NCI-H69 (cell line): ENCODE results near the gene GATA6.

Experiments used
- DNase-seq: peaks from one replicate; lab custom pipeline; 2025; lab: John Stamatoyannopoulos, UW

GATA6 gene

DNA sequence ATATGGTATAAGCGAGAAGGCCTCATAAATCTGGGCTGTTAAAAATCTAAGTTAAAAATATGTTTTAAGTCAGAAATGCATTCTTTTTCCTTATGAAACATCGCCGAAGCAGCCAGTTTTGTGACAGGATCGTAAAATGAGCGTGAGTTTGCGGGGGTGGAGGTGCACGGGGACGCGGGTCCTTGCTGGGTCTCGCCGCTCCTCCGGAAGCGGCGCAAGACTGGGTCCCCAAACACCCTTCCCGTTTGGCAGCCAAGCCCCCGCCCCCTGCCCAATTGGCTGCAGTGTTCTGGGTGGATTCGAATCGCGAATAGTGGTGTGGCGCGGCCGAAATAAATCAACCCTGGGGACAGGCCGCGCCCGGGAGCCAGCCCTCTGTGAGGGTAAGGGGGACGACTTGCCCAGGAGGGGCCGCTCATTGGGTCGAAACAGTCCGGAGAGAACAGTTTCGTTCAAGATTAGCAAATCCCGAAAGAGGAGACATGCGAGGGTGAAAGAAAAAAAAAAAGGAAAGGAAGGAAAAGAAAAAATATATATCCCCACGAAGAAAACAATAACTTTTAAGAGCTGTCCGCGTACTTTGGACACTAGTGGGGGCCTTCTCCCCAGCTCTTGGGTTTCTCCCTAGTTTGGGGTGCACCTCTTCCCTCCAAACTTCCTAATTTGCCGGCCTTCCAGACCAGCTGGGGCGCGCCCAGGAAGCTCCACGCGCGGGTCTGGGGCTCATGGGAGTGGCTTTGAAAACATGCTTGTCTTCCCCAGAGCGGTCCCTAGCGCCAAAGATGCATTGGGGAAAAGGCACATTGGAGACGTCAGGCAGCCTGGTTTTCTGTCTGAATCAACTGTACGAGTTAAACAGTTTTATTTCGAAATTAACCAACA is 3.1 kb upstream of the GATA6 start:
- DNase-seq: no peak

DNA sequence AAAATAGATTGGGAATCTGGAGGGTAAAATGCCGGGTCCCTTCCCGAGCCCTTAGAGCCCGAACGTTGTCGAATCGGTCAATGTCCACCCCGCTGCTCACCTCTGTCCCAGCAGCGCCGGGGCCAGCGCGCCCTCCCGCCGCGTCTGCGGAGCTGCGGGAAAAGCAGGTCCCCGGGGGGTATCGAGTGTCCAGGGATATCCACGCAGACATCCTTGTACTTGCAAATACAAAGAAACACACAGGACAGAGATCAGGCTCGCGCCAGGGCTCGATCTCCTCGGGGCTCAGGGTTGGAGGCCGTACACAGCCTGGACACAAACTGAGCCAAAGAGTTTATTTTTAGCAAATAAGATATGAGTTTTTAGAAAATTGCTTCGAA is 2.3 kb upstream of the GATA6 start:
- DNase-seq: no peak

DNA sequence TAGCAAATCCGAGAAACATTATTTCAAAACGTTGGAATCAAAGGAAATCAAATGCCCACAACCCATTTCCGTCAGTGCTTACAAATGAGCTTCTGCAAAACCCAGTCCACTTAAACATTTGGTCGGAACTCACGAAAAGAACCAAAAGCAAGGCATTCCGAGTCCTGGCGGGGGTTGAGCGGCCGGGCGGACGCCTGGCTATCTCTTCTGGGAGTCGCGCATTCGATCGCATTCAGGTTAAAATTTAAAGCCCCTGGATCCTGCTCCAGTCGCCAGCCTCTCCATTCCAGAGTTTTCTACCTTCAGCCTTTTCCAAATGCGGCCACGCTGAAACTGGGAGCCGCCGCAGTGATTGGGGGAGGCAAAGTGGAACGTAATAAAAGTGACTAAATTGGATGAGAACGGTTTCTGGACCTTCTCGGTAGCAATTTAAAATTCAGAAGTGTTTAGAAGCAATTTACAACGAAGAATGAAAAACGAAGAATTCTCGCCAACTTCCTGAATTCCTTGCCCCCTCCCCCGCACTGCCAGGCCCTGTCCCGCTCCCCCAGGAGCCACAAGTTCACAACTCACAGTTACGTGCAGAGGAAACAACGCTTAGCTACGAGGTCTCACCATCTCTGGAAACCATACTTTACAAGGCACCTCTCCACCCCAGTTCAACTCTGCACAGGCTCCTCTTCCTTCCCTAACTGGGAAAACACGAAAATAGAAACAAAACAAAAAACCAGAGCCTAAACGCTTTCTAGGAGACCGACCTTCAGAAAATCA is 1.7 kb upstream of the GATA6 start:
- no peak for DNase-seq

DNA sequence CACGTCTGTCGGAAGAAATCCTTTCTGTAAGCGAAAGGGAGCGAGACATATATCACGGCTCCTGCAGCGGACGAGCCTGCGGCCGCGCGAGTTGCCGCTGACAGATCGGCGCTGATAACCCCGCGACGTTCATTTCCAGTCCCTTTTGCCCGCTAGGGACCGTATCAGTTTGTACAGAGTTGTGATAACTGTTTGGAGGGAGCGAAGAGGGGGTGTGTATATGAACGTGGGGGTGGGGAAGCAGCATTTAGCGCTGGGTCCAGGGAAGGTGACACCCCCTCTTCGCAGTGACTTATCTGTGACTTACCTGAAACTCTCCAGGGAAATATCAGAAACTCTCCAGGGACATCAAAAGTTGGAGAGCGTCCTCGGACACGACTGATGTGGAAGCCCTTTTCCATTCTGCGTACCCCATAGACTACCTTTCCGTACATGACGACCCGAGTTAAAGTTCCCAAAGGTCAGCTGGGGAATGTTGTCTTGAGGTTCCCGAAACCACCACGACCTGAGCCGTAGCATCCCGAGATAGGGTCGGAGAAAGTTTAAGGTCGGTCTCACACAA is 948 bp upstream of the GATA6 start:
- DNase-seq: peak; percentile 33

DNA sequence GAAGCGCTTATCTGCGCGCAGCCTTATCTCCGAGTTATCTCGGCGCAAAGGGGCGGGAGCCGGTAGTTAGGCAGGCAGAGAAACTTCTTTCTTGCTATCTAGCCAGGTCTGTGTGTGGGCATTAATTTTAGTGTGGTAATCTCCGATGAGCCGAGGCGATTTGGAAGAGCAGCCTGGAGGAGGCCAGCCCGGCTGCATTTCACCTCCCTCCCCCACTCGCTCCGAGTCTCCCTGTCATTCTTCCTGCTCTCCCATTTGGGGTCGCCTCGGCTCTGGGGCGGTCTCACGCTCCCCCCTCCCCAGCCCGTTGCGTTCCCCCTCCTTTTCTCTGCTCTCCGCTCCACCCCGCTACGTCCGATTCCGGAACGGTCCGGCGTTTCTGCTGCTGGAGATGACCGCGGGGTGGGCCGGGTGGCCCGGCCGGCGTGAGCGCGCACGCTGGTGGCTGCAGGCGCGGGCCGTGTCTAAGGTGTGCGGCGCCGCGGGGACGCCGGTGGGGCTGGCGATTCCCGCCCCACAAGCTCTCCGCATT is 566 bp downstream of the GATA6 start:
- DNase-seq: no peak

DNA sequence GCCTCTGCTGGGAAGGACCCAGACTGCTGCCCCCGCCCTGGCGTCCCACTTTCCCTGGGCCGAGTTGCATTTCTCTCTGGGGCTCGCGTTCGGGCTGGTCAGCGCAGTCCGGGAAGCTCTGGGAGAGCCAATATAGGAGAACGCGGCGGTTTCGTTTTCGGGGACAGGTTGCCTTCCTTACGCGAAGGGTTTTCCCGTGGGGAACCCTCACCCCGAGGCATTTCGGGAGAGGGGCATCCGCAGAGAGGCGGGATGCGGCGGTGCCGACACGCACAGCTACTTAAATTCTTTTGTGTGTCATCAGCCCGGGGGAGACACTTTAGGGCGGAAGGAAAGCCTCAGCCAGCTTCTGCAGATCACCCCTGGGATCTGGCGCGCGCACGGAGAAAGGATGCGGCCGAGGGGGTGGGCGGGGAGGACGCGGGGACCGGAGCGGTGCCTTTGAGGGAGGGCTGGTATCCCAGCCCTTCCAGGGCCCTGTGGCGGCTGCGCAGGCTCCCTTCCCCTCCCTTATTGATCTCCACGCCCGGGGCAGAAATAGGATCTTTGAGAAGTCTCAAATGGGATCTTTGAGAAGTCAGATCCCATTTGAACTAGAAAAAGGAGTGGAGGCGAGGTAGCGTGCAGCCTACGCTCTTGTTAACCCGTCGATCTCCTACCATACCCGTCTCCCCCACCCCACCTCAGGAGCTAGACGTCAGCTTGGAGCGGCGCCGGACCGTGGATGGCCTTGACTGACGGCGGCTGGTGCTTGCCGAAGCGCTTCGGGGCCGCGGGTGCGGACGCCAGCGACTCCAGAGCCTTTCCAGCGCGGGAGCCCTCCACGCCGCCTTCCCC is 1.2 kb downstream of the GATA6 start:
- peak; percentile 66 for DNase-seq

DNA sequence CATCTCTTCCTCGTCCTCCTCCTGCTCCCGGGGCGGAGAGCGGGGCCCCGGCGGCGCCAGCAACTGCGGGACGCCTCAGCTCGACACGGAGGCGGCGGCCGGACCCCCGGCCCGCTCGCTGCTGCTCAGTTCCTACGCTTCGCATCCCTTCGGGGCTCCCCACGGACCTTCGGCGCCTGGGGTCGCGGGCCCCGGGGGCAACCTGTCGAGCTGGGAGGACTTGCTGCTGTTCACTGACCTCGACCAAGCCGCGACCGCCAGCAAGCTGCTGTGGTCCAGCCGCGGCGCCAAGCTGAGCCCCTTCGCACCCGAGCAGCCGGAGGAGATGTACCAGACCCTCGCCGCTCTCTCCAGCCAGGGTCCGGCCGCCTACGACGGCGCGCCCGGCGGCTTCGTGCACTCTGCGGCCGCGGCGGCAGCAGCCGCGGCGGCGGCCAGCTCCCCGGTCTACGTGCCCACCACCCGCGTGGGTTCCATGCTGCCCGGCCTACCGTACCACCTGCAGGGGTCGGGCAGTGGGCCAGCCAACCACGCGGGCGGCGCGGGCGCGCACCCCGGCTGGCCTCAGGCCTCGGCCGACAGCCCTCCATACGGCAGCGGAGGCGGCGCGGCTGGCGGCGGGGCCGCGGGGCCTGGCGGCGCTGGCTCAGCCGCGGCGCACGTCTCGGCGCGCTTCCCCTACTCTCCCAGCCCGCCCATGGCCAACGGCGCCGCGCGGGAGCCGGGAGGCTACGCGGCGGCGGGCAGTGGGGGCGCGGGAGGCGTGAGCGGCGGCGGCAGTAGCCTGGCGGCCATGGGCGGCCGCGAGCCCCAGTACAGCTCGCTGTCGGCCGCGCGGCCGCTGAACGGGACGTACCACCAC is 2.1 kb downstream of the GATA6 start:
- DNase-seq: no peak

DNA sequence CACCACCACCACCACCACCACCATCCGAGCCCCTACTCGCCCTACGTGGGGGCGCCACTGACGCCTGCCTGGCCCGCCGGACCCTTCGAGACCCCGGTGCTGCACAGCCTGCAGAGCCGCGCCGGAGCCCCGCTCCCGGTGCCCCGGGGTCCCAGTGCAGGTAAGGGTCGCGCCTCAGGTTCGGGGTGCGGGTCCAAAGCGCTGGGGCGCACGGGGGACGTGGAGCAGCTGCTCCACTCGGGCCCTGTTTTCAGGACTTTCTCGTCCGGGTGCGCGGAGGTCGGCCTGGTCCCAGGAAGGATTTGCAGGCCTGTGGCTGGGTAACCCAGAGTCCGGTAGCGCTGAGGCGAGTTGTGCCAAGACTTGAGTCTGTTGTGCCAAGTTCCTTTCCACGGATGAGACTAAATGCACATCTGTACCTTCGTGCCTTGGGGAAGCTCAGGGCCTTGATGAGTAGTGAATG is 2.8 kb downstream of the GATA6 start:
- no peak for DNase-seq

DNA sequence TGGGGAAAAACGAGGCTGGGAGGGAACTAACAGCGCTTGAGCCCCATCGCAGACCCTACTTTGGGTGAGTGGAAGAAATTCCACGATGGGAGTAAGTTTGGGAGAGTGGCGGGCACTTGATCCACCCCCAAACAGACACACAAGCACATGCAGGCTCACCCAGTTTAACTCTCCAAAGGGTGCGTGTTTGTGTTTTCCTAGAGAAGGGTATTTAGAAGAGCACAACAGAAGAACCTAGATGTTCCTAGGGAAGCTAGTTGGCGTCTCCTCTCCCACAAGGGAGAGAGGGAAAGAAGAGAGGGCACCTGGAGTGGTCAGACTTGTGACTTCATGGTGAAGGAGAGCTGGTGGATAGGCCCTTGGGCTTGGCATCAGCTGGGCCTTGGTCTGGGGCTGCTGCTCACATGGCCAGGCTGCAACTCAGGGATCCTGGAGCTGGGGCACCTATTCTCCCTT is 3.2 kb downstream of the GATA6 start:
- DNase-seq: no peak

DNA sequence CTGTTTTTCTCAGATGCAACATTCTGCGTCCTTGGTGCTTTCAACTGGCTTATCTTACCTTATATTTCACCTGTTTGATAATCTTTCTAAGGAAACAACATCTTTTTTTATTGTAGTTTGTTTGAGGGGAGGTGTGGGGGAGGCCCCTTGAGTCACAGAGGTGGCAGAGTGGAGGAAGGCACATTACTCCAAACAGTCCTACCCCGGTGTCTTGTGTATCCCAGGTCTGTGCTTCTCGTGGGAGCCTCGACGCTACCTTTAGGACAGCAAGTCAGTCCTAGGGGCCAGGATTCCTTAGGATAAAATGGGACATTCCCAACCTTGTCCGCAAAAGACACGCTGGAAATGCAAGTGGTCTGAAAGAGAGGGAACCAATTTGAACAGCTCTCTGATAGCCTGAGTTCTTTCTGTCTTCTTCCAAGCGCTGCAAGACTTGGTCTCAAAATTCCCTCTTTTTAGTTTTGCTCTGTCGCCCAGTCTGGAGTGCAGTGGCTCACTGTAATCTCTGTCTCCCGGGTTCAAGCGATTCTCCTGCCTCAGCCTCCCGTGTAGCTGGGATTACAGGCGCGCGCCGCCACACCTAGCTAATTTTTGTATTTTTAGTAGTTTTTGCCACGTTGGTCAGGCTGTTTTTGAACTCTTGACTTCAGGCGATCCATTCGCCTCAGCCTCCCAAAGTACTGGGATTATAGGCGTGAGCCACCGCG is 4.0 kb downstream of the GATA6 start:
- DNase-seq: no peak

DNA sequence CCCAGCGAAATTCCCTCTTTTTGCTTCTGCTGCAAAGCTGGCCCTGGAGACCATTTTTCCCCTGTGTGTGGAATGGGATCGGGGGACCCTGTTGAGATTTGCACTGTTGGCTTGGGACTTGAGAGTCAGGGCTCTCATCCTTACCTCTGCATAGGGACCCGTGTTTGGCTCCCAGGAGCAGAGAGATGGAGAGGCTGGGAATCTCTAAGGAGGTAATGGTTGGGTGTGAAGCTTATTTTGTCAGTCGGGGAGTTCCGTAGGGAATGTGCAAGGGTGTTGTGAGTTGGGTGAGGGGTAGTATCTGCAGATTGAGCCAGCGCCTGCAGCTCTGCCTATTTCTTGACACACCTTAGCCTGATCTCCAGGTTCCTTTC is 4.5 kb downstream of the GATA6 start:
- DNase-seq: no peak

DNA sequence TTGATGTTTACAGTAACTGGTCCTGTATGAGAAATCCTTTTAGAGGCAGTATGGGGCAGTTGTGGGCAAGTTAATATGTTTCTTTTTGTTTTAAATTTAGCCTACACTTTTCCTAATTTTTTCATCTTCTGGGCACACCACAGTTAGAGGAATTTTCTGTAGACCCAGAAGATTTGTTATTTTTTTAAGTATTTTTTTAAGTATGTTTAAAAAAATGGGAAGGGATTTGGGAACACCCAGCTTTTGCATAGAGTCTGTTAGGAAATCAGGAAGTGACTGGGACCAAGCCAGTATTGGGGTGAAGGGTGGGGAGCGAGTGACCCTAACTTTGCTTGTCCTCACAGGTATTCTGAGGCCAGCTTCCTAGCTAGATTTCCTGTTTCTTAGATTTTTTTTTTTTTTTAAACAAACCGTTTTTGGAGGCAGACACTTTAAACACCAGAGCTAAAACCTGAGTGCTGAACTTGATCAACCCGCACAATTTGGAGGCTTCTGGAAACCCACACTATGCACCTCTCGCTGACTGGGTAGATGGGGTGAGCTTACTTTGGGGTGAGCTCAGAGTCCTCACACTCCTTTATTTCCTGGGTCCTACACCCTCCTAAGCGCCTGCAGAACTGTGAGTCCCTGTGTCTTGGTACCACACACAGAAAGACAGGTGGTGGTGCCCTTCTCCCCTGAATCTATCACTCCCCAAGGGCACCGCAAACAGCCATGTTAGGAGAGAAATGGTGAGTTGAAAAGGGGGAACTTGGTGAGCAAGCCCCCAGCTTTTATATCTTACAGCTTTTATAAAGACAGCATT is 5.2 kb downstream of the GATA6 start:
- no peak for DNase-seq

DNA sequence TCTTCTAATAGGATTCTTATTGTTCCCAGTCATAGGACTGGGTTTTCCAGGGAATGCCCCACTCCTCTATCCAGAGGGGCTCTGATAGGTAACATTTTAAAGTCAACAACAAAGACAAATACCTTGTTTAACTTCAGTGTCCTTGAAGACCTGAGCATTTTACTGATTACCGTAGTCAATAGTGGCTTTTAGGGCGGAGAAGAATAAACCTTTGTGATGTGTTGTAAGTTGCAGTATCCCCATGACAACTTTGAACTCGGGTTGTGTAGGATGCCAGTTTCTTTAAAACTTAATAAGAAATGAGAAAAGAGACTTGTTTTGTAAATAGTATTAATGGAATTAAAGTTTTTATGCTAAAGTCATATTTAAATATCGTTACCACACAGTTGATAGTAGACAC is 6.0 kb downstream of the GATA6 start:
- no peak for DNase-seq

DNA sequence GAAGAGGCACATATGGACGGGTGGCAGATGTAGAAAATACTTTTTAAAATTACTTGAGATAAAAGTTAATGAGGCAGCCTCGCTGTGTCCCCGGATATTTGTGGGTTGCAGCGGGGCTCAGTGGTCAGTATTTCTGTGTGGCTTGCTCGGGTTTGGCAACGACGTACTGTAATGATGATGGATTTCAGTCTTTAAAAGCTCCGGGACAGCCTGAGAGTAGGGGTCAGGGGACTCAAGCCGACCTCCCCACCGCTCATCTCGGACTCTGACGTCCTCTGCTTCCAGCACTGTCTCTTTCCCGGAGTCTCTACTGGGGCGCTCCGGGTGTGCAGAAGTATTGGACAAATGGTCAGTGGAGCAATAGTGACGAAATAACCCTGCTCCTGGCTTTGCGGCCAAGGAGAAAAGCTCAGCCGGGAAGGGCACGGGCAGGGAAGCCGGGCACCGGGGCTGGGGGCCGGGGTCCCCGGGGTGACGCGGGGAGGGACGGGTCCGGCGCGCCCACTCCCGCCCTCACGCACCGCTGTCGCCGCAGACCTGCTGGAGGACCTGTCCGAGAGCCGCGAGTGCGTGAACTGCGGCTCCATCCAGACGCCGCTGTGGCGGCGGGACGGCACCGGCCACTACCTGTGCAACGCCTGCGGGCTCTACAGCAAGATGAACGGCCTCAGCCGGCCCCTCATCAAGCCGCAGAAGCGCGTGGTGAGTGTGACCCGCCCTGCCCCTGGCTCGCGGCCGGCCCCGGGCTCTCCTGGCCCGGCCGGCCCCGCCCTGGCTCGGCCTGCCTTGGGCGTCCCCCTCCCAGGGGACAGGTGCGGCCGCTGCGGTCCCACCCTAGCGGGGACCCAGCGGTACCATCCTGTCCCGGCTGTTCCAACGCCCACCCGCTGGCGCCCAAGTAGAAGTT is 7.3 kb downstream of the GATA6 start:
- no peak for DNase-seq

DNA sequence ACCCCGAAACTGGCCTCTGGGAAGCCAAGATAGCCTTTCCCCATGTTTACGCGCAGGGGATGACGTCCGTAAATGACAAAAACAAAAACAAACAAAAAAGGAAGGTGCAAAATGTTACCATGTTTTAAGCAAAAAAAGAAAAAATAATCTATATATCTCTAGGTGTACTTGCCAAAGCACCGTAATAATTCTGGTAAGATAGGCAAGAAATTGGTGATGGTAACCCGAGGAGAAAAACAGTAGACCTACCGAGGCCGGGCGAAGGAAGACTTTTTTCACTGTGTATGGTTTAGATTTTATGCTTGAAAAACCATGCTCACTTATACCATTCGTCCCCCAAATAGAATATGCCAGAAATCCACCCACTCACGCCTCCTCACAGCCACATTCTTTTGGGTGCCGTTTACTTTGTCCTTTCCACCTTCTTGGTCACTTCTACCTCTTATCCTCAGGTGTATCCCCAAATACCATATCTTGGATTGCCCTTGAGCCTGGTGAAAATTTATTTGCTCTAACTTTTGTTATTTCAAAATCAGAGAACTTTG is 8.0 kb downstream of the GATA6 start:
- no peak for DNase-seq

DNA sequence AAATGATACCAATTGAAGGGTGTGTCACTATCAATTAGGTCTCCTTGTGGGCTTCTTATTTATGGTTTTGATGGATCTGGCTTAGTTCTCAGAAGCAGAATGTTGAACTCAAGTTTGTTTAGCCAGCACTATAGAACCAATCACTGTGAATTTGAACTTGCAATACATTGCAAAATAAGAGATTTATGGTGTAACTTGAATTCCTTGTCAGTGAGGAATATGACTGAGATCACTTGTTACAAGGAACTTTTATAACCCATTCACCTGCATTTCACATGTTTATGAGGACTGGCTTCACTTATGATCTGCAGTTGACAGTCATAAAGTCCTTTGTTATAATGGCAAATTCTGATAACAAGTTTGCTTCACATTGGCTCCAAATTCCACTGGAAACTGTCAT is 9.8 kb downstream of the GATA6 start:
- DNase-seq: no peak

DNA sequence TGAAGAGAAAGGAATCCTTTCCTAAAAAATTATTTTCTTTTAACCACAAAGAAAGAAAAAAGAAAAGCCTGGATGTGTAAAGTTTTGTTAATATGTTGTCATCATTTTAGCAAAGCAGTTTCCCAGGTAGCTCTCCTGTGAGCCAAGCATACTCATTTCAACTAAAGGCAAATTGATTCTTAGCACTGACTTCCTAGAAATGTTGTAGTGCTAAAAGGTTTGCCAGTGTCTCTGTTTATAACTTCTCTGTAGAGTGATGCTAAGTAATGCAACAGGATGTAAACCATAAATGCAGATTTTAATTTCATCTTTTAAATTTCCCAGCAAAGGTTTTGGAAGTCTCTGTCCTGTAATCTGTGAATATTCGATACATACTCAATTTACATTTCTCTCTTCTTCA is 10.2 kb downstream of the GATA6 start:
- no peak for DNase-seq

DNA sequence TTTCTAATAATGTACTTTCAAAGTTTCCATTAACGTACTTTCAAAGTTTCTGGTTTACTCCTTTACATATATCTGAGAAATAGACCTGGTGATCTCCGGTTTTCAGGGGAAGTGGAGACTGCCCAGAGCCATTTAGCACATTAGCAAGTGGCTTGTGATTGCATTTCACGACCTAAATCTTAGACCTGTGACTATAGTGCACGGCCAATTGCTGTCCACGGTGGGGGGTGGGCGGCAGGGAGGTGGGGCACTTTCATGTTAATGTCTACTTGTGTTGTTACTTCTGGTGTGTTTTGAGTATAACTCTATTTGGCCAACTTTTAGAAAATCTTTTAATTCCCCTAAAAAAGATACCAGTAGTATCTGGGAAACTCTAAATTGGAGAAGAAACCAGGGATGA is 11.3 kb downstream of the GATA6 start:
- DNase-seq: no peak
